ENCODE data around the gene ISLR.

The ISLR gene

GRCh38 chr15:74127954-74128784, 45.3 kb upstream of the ISLR start:
- TF ChIP-seq POLR2AphosphoS5 (IDR thresholded peaks at IDR 0.05; ENCODE audit: low read depth, low read length): no peak
- no peak for TF ChIP-seq SIN3A (IDR thresholded peaks at IDR 0.05; ENCODE audit: borderline replicate concordance, insufficient read depth, low read length)

DNA sequence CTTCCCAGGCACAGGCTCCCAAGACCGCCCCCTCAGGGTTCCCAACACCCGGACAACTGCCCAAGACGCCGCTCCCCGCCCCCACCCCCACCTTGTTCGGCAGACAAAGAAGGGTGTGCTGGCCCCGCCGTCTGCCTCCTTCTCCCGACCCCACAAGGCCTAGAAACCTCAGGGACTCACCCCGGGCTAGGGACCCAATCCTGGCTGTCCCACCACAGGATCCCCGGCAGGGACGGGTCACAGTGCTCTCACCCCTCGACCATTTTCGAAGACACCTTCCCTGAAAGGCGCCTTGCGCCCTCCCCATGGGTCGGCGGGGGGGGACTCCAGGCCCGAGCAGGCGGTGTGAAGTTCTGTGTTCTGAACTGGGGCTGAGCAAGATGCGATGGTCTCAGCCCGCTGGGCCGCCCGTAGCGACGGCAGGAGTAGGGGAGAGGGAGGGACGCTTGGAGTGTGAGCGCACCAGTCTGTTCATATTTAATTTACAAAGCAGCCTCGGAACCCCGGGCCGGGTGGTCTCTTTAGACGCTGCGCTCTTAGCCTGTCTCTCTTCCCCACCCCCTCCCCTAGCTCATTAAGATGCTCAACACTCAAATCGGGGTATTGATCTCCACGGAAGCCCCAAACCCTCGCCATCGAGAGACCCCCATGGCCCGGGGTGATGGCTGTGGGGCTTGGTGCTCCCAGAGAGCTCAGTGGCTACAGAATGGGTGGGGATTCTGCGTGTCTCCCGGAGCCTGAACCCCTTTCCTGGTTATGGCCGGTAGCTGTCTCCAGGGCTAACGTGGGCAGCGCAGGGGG, 44.5 kb upstream of the ISLR start:
- TF ChIP-seq REST (IDR thresholded peaks at IDR 0.05; ENCODE audit: insufficient read depth in 1 of 2, low read depth in 2 of 2, low read length in 2 of 2): no peak
- TF ChIP-seq POLR2AphosphoS5 (IDR thresholded peaks at IDR 0.05; ENCODE audit: low read depth, low read length): no peak
- TF ChIP-seq FOXP2 (optimal IDR thresholded peaks at IDR 0.05; ENCODE audit: borderline replicate concordance, extremely low read depth, extremely low read length, insufficient read depth): no peak
- TF ChIP-seq SIN3A (IDR thresholded peaks at IDR 0.05; ENCODE audit: borderline replicate concordance, insufficient read depth, low read length): no peak
- TF ChIP-seq TAF1 (IDR thresholded peaks at IDR 0.05; ENCODE audit: borderline replicate concordance, insufficient read depth, low read length): no peak

DNA sequence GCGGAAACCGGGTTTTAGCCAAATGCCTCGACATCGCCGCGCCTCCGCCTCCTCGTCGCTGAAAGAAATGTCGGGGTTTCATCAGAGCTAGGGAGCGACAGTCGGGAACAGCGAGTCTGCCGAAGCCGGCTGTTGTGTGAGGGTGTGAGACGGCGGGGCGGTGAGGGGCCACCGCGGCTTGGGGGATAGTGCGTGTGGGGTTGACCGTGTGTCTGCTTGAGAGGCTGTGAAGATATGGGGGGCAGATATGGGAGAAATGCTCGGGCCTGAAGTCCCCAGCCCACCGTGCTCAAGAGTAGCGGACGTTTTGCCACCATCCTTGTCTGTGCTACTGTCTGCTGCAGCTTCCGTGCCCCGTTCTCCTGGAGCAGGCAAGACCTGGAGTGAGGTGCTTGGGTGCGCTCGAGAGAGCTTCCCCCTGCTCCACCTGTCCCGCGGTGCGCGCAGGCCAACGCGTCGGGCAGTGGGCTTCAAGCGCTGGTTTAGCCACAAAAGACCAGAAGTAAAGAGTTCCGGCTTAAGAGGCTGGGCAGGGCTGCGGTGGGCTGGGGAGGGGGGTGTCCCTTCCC, 43.8 kb upstream of the ISLR start:
- no peak for TF ChIP-seq FOXP2 (optimal IDR thresholded peaks at IDR 0.05; ENCODE audit: borderline replicate concordance, extremely low read depth, extremely low read length, insufficient read depth)
- TF ChIP-seq REST (IDR thresholded peaks at IDR 0.05; ENCODE audit: insufficient read depth in 1 of 2, low read depth in 2 of 2, low read length in 2 of 2): no peak
- no peak for TF ChIP-seq SIN3A (IDR thresholded peaks at IDR 0.05; ENCODE audit: borderline replicate concordance, insufficient read depth, low read length)
- no peak for TF ChIP-seq POLR2AphosphoS5 (IDR thresholded peaks at IDR 0.05; ENCODE audit: low read depth, low read length)
- TF ChIP-seq TAF1 (IDR thresholded peaks at IDR 0.05; ENCODE audit: borderline replicate concordance, insufficient read depth, low read length): no peak

GRCh38 chr15:74130155-74130848, 43.2 kb upstream of the ISLR start, which contains the start of gene ISLR2:
ISLR2 (plus strand) TSS chr15:74130586; CDS start chr15:74132755, 2,169 bp downstream.
- TF ChIP-seq SIN3A (IDR thresholded peaks at IDR 0.05; ENCODE audit: borderline replicate concordance, insufficient read depth, low read length) (no peak), REST (IDR thresholded peaks at IDR 0.05; ENCODE audit: insufficient read depth in 1 of 2, low read depth in 2 of 2, low read length in 2 of 2) (no peak), FOXP2 (optimal IDR thresholded peaks at IDR 0.05; ENCODE audit: borderline replicate concordance, extremely low read depth, extremely low read length, insufficient read depth) (no peak), POLR2AphosphoS5 (IDR thresholded peaks at IDR 0.05; ENCODE audit: low read depth, low read length) (no peak), TAF1 (IDR thresholded peaks at IDR 0.05; ENCODE audit: borderline replicate concordance, insufficient read depth, low read length) (no peak)
